Measurements from ENCODE around the gene PVR.
A peak's percentile ranks its signal among the peaks of the same experiment; 100 is the strongest.
"Not testable (repeated sequence)": the region's sequence is repeated elsewhere in the genome, so short reads cannot be mapped to it uniquely, and the experiment has no call there.

The PVR gene

DNA sequence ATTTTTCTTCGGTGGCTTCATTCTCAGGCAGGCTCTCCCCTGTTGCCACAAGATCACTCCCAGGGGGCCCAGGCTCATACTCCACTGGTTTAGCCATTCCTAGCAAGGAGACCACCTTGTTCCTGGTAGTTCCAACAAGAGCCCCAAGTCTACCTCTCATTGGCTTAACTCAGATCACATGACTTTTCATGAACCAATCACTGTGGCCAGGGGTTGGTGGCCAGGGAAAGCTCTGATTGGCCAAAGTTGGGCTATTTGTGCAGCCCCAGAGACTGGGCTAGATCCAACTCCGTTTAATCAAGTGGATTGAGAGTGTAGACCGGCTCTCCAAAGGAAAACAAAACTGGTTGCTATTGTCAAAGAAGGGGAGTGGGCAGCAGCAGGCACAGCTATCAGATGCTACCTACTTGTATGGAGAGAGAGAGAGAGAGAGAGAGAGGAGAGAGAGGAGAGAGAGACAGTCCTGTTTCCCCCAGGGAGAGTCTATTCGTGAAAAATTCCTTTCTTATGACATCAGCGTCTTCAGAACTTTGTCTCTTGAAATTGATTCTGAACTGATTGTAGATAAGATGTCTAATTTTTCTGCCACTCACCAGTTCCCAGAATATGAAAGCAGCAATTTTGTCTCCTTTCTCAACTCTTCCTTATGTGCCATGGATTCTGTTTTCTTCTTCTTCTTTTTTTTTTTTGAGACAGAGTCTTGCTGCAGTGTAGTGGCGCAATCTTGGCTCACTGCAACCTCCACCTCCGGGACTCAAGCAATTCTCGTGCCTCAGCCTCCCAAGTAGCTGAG, 33.5 kb downstream of the PVR start:
- DNase-seq, result peak; percentile 34

DNA sequence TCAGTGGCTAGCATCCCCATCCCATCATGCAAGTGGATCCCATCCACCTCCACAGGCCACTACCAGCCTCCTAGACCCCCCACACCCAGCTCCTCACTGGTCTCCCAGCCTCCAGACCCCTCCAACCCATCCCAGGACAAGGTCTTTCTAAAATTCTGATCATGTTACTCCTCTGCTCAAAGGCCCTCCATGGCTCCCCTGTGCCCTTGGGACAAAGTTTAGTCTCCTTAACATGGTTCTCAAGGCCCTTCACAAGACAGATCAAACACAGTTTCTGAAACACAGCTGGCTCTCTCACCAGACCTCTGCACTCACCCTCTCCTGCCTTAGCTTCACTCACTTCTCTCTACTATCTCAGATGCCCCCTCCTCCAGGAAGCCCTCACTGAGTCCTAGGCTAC, 36.8 kb downstream of the PVR start:
- no peak for DNase-seq

DNA sequence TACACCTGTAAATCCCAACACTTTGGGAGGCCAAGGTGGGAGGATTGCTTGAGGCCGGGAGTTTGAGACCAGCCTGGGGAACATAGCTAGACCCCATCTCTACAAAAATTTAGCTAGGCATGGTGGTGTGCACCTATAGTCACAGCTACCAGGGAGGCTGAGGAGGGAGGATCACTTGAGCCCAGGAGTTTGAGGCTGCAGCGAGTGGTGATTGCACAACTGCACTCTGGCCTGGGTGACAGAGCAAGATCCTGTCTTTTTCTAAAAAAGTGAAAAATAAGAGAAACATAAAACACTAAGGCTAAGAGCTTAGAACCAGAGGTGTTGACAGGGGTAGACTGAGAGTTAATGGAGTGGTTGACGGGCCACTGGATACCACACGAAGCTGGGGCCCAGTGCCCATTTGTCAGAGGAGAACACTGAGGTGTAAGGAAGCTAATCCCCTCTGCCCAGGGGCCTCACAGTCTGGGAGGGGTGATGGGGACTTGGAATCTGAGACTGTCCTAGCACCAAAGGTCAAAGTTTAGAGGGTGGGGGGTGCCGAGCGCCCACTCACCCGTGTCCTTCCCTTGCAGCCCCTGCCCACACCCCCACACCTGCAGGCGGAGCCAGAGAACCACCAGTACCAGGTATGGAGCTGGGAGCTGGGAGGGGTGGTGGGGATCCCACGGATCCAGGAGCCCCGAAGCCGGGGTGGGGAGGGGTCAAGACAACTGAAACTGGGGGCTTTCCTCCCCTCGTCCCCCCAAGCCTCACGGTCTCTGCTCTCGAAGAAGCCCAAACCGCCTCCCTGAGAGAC, 38.5 kb downstream of the PVR start:
- DNase-seq, result no peak

DNA sequence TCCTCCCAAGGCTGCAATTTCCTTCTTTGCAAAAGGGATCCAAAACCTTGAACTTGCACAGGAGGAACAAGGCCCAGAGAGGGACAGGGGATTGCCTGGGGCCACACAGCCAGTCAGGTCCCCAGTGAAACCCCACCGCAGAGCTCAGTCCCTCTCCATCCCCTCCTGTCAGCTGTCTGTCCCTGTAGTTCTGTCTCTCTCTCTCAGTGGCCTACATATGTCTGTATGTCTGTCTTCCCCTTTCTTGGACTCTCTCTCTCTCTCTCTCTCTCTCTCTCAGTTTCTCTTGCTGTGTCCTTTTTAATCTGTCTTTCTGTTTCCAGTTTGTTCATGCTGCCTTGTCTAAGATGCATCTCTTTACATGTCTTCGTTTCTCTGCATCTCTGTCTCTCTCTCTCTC, 39.1 kb downstream of the PVR start:
- no peak for DNase-seq

DNA sequence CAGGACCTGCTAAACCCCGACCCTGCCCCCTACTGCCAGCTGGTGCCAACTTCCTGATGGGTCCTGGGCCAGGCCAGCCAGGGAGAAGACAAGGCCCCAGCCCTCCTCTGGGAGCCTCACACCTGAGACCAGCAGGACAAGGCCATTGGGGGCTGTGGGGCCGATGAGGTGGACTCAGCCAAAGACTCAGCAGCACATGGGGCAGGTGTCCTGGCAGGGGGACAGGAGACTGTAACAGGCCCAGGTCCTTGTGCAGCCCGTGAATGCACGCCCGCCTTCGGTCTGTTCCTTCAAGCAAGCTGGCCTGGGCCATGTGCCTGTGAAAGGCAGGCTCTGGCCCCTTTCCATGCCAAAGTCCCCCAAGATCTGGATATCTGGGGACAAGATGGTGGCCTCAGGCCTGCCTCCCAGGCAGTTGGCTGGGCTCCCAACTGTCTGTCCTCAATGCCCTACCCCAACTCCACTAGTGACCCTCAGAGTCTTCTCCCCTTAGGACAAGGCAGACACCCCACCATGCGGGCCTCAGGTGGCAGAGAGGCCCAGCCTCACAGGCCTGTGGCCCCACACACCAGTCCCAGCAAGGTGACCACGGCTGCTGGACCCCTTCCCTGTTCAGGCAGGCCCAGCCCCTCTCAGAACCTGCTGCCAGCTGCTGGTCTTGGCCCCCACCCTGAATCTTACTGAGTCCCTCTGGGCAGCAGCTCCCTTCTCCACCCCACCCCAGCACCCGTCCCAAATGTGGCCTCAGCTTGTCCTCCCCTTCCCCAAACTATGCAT, 39.9 kb downstream of the PVR start:
- DNase-seq, result no peak

DNA sequence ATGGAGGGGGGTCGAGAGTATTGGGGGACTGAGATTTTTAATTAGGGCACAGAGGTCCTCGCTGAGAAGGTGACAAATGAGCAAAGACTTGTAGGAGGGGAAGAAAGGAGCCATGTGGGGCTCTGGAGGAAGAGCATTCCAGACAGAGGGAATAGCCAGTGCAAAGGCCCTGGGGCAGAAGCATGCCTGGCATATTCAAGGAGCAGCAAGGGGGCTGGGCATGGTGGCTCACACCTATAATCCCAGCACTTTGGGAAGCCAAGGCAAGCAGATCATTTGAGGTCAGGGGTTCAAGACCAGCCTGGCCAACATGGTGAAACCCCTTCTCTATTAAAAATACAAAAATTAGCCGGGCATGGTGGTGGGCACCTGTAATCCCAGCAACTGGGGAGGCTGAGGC, 40.7 kb downstream of the PVR start:
- not testable (repeated sequence) for DNase-seq

DNA sequence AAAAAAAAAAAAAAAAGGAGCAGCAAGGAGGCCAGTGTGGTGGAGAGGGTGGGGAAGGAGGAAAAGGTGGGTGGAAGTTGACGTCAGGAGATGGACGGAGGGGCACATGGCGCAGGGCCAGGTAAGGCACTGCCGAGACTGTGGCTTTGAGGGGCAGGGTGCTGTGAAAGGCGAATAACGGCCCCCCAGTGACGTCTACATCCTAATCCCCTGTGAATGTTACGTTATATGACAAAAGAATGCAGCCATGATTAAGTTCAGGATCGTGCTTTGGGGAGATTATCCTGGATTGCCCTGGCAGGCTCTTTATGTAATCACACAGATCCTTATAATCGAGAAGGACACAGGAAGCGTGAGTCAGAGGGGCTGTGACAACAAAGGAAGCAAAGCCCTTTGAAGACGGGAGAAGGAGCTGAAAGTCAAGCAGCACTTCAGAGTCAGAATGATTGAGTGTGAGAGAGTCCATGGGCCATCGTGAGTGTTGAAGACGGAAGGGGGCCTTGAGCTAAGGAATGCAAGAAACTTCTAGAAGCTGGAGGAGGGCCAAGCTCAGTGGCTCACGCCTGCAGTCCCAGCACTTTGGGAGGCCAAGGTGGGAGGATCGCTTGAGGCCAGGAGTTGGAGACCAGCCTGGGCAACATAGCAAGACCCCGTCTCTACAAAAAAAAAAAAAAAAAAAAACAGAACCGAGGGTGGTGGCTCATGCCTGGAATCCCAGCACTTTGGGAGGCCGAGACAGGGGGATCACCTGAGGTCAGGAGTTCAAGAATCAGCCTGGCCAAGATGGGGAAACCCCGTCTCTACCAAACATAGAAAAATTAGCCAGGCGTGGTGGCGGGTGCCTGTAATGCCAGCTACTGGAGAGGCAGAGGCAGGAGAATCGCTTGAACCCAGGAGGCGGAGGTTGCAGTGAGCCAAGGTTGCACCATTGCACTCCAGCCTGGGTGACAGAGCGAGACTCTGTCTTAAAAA, 41.5 kb downstream of the PVR start:
- peak; percentile 12 for DNase-seq

DNA sequence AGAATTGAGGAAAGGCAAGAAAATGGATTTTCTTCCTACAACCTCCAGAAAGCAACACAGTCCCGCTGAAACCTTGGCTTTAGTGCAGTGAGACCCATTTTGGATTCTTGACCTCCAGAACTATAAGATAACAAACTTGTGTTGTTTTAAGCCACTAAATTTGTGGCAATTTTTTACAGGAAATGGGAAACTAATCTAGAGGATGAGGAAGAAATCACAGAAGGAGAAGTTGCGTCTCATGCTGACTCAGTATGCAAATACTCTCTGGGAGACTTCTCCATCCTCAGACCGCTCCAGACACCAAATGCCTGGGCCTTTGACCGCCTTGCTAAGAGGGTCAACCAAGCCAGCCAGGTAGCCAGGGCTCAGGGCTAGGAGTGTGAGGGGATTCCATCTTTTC, 42.2 kb downstream of the PVR start:
- DNase-seq, result no peak

DNA sequence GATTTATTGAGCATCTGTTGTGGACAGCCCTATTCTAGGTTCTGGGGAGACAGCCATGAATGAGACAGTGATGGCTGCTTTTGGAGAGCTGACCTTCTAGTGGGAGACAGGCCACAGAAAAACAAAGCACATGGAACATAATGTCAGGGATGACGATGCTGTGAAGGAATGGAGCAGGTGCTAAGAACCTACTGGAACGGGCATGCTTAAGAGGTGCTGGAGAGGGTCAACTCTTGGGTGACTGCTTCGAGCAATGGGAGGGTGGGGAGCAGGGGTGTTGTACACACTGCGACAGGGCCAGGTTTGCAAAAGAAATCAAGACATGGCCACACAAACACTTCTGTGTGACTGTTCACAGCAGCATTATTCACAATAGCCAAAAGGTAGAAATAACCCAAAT, 43.2 kb downstream of the PVR start:
- no peak for DNase-seq

DNA sequence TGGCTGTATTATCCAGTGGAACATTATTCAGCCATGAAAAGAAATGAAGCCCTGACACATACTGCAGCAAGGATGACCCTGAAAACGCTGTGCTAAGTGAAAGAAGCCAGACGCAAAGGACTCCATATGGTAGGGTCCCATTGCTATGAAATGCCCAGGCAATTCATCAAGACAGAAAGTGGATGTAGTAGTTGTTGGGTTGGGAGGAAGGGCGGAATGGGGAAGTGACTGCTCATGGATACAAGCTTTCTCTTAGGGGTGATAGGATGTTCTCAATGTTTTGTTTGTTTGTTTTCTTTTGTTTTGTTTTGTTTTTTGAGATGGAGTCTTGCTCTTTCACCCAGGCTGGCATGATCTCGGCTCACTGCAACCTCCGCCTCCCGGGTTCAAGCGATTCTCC, 44.2 kb downstream of the PVR start:
- no peak for DNase-seq

DNA sequence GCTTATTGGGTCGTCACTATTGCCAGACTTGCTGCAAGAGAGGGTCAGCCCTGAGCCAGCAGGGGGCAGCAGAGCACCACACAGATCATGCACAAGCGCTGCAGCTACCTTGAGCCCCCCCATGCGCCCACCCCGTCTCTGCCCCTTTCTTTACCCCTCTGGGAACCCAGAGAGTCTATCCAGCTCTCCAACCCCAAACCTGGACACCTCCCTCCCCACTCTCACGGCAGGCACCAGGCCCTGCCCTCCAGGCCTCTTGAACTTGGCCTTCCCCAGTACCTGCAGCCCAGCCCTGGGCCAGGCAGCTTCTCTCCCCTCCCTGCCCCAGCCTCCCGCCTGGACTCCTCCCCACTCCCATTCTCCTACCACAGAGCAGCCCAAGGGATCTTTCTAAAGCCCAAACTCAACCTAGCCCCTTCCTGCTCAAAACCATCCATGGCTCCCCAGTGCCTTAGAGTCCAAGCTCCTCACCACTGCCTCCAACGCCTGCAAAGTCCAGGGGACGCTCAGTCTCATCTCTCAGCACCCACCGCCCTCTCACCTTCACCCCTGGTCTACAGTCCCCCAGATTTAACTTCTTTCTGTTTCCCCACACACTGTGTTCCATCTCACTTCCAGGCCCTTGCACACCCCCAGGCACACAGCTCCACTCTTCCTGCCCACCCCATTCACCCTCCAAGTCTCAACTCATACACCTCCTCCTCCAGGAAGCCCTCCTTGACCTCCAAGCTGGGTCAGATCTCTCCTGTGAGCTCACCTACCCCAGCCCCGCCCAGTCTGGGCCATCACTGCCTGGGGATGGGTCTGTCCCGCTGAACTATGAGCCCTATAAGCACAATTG, 45.8 kb downstream of the PVR start:
- DNase-seq, result peak; percentile 65

DNA sequence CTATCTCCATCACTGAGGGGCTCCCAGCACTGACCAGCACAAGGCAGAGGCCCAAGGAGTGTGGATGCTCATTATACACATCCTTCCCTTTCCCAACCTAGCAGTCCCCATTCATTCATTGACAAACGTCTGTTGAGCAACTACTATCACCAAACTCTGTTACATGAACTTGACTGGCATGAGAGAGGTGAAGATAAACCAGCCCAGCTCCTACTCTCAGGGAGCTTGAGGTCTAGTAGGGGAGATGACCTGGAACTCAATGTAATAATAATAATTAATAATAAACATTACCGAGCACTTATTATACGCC, 46.4 kb downstream of the PVR start:
- DNase-seq, result no peak

DNA sequence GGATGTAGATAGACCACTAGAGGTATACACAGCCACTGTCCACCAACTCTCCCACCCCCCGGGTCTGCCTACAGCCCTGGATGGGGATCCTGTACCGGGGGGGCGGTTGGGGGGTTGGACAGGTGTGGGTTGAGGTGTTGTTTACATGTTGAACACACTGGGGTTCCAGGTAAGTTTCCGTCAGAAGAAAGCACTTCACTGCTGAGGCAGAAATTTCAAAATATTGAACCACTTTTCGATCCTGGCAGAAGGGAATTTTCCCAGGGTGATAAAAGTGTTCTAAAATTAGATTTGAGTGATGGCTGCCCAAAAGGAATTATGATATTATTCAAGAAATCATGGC, 48.6 kb downstream of the PVR start:
- no peak for DNase-seq

DNA sequence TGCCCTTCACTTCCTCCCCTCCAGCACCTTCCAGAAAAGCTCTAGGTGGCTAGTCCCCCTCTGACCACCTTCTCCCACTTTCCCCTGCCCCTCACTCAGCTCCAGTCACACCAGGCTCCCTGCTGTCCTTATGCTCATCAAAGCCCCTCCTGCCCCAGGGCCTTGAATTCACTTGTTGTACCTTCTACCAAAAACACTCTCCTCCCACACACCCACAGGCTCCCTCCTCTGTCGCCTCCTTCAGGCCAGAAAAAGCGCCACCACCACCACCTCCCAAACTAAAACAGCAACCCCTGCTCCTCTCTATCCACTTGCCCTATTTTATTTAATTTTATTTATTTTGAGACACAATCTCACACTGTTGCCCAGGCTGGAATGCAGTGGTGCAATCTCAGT, 50.5 kb downstream of the PVR start:
- DNase-seq, result peak; percentile 20

DNA sequence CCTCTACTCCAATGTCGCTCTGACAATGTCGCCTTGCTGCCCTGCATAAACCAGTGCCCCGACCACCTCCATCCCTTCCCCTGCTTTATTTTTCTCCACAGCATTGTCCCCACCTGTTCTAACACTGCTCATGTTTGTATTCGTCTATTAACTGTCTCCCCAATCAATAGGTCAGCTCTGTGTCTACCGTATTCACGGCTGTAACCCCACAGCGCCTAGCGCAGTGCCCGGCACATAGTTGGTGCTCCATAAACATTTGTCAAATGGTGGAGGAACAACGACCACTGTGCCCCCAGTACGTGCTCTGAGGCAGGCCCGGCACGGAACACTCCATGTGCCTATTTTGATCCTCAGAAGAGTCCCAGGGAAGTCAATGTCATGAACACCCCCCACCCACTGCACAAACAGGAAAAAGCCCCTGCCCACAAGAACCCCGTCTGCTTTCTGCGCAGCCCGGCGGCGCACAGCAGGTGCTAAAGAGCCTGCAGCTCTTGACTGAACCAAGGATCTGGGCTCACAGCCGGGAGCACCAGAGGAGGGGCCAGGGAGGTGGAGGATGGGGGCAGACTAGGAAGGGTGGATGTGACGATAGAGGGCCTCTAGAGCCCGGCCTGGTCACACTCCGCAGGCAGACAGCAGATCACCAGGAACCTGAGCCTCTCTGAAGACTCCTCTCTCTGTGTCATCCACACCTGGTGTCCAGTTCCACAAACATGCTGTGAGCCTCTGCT, 53.4 kb downstream of the PVR start:
- peak; percentile 64 for DNase-seq

DNA sequence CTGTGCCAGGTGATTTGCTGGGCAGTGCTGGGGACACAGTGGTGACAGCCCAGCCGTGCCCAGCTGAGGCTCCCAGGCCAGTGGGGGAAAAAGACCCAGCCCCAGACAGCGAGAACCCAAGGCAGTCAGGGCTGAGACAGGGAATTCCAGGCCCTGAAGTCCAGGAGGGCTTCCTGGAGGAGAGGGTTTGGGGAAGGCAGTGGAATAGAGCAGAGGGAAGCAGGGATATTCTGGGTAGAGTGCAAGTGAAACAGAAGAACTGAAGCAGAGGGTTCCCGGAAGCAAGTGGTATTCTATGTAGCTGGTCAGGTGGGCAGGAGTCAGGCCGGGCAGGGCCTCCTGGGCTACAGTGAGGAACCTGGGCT, 53.9 kb downstream of the PVR start:
- DNase-seq, result no peak

DNA sequence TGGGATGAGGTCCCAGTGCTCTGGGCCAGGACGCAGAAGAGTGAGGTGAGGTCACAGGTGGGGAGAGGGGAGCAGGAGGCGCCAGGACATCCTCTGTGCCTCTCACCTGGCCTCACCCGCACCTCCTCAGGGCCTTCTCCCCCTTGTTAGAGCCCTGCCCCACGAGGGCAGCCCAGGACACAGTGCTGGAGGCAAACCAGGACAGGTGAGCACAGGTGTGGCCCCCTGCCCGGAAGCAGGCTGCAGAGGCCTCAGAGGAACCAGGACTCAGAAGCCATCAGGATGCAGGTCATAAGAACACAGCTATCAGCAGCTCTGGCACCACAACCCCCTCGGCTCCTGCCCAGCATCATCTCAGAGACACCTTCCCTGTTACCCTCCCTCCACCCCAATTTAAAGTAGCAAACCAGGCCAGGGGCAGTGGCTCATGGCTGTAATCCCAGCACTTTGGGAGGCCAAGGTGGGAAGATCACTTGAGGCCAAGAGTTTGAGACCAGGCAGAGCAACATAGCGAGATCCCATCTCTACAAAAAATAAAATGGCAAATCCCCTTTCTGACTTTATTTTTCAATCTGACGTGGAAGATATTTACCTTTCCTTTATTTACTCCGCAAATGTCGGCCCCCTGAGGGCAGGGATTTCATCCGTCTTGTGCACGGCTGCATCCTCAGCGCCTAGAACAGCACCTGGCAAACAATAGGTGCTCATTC, 54.9 kb downstream of the PVR start, which contains the start of gene CEACAM16:
CEACAM16 (plus strand) TSS at position 660 of the 710 bp plus-strand sequence. CDS start 2,306 bp downstream, outside the sequence.
- no peak for DNase-seq

DNA sequence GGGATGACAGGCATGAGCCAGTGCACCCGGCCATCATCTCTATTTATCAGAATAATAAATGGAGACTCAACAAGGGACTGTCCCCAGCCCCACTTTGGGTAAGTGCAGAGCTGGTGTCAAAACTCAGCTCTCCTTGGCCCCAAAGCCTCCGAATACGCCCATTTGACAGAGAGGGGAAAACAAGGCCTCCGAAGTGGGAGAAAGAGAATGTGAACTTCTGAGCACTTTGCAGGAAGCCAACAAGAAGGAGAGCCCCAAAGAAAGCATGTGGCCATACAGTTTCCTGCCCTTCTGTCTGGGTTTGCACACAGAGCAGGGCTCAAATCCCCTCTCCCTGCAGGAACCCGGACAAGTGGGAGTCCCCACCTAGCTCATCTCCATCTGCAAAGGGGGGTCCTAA, 56.8 kb downstream of the PVR start:
- no peak for DNase-seq

DNA sequence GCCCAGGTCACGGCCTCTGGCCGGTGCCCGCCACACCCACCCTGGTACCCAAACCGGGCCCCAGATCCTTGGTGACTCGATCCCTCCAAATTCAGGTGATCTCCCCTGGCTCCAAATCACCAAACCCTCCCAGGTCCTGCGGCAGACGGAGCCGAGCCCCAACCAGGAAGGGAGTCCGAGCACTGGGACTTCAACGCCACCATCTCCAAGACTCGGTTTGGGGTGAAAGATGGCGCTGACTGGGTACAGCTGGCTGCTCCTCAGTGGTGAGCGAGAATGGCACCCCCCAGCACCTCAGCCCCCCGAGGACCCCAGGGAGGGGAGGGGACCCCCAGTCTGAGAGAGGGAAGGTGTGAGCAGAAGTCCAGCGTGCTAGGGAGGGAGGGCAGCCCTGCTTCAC, 57.5 kb downstream of the PVR start:
- DNase-seq, result no peak

DNA sequence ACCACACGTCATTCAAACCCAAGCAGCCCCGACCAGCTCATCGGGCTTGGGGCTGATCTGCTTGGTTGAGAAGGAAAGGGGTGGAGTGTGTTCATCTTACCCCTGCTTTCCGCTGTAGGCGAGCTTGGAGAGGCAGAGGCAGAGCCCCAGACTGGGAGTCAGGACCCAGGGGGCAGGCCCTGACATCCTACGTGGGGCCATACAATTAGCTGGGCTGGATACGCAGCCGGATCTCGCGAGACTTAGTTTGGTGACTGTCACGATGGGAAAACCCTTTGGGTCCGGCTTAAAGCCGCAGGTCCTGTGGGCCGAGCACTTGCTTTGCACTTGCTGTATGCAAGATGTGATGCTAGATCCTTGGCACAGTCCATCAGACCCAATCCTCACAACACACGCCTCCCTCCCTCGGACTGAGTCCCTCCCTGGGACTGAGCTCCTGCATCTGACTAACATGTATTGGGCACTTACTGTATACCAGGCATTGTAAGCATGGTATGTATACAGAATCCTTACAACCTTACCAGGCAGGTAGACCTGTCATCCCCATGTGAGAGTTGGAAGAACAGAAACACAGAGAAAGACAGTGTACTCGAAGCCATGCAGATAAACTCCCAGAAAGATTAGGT, 59.0 kb downstream of the PVR start:
- no peak for DNase-seq

Measured in NCI-H69 (cell line).